IPS-NIHi11 (cell line): ENCODE measurements around the gene PGM2L1.
"Not testable (repeated sequence)": the region's sequence is repeated elsewhere in the genome, so short reads cannot be mapped to it uniquely, and the experiment has no call there.

Source experiments
- DNase-seq: peaks from one replicate; pipeline ENCODE4 v3.0.0; 2012; ENCODE audit warnings: mixed read lengths, low spot score

Gene PGM2L1

DNA sequence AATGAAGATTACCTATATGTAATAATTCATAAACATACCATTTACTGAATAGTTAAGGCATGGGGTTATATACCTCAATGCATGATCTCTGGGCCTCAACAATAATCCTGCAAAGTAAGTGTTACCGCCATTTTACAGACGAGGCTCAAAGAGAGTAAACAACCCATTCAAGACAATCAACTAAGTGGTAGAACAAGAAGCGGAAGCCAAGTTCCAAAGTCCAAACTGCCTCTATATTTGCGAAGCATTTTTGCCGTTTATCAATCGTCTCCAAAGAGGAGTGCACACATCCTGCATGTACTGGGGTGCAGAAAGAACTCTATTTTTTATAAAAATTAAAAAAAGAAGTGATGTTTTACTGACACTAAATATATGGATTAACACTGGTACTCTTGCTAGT is 59.3 kb downstream of the PGM2L1 start:
- DNase-seq, result no peak

- DNase-seq, result no peak
Observed at GRCh38 chr11:74333193-74333592, 65.0 kb downstream of the PGM2L1 start.

DNA sequence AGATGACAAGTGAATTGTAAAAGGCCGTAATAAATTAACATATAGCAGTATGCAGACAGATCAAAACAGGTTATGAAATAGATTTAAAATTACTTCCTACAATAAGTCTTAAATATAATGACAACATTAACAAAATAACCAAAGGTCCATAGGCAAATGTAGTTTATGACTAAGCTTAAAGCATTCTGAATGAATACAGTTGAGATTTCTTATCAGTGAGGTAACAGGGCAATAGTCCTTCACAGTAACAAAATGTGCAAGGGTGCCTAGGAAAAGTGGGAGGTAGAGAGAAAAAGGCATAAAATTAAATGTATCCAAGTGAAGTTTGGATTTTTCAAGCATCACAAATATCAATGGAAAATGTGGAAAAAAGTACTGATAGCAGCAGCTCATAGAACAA is 65.9 kb downstream of the PGM2L1 start:
- DNase-seq, result no peak

- not testable (repeated sequence) for DNase-seq
Observed at GRCh38 chr11:74331000-74331399, 67.2 kb downstream of the PGM2L1 start.

DNA sequence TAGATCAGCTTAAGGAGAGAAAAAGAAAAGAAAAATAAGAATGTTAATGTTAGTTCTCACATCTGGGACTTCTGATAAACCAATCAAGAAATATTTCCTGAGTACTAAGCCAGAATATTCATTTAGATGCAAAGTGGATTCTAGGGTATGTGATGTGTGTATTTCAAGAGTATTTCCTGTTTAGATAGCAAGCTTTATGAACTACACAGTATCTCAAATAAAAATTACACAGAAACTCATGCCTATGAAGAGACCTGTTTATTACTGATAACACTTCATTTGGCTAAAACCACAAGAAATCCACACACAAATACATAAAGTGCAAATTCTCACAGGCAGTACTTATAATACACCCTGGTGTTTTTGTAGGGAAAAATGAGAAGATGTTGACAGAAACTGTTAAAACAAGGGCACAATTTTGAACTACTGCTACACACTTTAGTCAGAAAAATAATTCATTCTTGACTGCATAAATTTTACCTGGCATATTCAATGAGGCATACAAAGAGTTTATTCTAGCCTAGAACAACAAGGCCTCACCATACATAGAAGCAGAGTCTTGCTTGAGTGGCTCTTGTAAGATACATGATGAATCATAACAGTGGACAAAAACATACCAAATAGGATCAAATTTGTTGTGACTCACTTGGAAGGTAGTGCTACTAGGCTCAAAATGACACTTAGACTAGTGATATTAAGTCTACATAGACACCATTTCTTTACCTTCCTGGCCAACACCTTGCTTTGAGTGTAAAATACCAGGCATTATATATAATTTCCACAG is 68.0 kb downstream of the PGM2L1 start:
- no peak for DNase-seq

DNA sequence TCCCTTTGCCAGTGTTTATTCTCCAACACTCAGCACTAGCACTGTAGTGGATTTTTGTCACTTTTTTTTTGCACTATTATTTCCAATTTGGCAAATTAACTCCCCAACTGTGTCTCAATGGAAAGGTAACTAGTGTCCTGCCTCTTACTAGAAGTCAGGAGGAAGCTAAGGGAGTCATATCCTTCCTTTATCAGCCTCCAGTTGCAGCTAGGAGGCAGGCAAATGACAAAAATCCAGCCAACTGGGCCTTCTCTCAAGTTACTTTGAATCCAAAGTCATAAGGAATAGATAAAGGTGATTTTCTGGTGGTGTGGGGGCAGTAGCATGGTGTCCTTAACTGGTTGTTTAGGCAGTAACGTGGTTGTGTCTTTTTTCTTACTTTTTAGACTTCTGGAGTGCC is 71.2 kb downstream of the PGM2L1 start:
- DNase-seq, result no peak

DNA sequence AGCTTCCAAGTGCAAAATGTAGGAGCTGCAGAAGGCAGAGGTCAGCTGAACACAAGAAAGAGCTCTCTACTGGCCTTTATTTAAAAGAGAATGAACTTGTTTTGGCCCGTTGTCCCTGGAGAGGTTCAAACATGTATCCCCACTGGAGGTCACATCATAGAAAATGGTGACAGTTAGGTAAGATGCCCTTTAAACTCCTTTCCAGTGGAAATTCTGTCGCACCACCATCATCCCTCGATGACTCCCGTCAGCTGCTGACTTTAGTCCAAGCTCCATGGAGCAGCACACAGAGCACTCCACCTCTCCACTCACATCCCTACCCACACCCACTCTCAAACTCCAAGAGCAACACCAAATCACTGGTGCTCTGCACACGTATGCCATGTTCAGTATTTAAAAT is 71.6 kb downstream of the PGM2L1 start:
- DNase-seq, result no peak

- DNase-seq, result no peak
Observed at GRCh38 chr11:74325649-74326645, 72.3 kb downstream of the PGM2L1 start.

- no peak for DNase-seq
Observed at GRCh38 chr11:74322667-74323066, 75.6 kb downstream of the PGM2L1 start.

- DNase-seq, result peak; percentile 47
Observed at GRCh38 chr11:74321487-74322188, 76.6 kb downstream of the PGM2L1 start.

DNA sequence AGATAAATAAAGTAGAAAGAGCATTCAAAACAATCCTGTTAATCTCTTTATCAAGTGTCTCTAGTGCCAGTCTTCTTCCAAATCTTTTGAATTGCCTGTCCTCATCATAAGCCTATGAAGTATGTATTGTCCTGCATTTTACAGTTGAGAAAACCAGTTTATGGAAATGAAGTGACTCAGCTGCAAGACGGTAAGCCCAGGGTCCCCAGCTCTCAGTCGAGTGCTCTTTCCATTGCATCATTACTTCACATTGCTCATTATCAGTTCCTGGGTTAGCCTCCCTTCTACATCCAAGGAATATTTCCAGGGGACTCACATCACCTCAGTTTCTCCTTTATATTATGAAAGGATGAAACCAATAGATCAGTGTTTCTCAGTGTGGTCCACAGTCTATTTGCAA is 77.7 kb downstream of the PGM2L1 start:
- DNase-seq, result no peak

GRCh38 chr11:74319139-74319816 is 79.0 kb downstream of the PGM2L1 start:
- no peak for DNase-seq

DNA sequence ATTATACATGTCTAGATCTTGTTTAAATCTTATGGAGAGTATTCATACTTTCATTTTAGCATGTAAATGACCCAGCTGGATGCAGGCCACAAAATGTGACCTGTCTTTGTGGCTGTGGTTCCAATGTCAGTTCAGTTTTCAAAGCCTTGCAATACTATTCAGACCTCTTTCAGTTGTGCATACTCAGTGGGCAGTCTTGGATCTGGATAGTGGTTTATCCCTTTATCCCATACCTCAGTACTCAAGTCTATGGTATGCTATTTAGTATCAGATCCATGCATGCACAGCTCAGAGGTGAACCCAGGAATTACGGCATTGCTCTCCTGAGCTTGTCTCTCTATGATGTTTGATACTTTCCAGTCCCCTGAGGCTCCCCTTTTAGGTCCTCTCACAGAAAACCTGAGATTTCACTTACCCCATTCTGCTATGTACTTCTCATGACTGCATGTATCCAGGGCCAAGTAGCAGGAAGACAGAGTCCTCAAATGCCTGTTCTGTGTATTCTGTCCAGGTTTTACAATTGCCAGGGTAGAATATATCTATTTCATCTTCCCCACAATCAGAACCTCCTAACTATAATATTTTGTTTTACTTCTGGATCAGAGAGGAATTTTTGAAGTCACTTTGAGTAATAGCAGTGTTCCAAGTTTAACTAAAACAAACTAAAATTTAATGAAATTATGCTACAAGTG is 79.8 kb downstream of the PGM2L1 start:
- DNase-seq, result no peak

- no peak for DNase-seq
Observed at GRCh38 chr11:74316772-74317505, 81.3 kb downstream of the PGM2L1 start.

- no peak for DNase-seq
Observed at GRCh38 chr11:74312326-74312725, 85.9 kb downstream of the PGM2L1 start.

DNA sequence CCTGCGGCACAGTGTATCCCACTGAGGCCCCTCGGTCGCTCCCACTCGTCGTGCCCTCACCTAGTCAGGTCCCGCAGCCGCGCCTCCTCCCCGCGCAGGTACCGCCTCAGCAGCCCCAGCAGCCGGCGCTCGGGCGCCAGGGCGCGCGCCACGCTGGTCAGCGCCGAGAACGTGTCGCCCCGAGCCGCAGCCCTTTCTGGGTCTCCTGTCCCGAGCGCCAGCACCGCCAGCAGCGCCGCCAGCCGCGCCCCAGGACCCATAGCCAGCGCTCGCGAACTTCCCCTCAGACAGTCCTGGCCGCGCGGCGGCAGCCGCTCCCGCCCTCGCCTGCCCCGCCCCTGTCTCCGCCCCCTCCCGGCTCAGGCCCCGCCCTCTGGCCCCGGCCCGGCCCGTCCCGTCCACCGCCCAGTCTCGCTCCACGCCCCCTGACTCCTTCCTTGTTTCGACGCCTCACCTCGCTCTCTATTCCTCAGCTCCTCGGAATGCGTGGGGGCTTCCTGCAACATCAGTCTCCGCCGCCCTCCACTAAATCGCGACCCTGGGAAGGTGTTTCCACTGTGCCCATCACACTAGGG is 86.8 kb downstream of the PGM2L1 start, which contains the start of gene P4HA3:
TSS of gene P4HA3 (minus strand) at position 289 of the 575 bp plus-strand sequence. CDS start at position 260, 29 bp downstream.
- peak; percentile 96 for DNase-seq

- DNase-seq, result no peak
Observed at GRCh38 chr11:74310857-74311256, 87.4 kb downstream of the PGM2L1 start.

DNA sequence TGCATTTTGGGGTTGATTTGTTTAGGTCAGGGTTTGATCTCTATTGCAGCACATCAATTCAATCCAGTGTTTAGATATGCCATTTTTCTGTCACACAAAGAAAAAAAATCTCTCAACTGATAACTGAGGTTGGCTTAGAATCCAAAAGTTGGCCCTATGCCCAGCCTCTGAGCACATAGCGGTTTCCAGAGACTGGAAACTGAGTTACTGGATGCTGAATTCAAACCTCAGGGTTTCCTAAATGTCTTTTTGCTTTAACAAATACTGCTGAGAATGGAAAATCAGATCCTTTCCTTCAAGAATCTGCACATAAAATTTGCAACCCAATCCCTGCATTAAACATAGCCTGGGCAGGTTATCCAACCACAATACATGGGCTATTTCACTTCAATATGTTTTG is 90.8 kb downstream of the PGM2L1 start:
- no peak for DNase-seq

DNA sequence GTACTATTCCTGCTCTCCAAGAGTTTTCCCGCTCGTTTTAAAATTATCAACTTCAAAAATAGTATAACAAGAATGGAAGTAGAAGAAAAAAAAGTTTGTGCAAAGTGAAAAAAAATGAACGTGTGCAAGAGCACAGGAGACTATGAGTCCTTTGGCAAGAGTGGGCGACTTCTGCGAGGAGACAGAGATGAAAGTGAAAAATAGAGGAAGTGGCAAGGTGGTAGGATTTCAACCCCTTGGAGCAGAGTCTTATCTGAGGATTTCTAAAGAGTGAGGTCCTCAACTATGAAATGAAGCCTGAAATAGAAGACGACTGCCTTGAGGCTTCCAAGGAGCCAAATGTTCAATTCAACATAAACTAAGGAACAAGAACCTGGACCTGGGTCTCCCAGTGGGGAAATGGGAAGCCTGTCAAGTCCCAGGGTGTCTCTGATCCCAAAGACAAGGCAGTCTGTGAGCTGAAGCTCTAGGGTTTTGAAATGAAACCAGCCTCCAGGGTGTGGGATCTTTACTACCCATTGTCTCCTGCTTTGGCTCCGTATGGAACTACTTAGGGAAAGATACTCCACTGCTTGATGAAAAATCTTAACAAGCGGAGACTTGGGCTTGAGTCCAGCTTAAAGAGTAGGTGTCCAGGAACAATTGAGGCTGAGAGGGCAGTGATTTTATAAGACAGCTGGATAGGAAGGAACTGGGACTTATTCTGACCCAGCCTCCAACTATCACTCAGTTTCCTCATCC is 91.6 kb downstream of the PGM2L1 start:
- DNase-seq, result no peak
